CD4-positive, alpha-beta T cell (primary cell): ENCODE measurements around the gene CD74. TPM values are rescaled to one million over a fixed set of nuclear protein-coding genes. Genes with fewer than 3 reads are reported as not detected.
"Not testable (repeated sequence)": the region's sequence is repeated elsewhere in the genome, so short reads cannot be mapped to it uniquely, and the experiment has no call there.

Experiments
- ATAC-seq: fragments of 200-7000 bp; cut with Tn5 transposase; one replicate; pipeline ENCODE4 v1.10.0; 2022; ENCODE audit warnings: mild to moderate bottlenecking; ENCODE audit not compliant: poor library complexity
- CTCF ChIA-PET: fragments of 350-600 bp; sonication (Branson Sonifier 250); formaldehyde crosslinking; loops from one replicate; lab custom pipeline; 2021; ENCODE audit warnings: antibody characterized with exemption, inconsistent platforms; lab: Charles Lee
- POLR2A ChIA-PET: fragments of 350-600 bp; sonication (Branson Sonifier 250); formaldehyde crosslinking; loops from one replicate; lab custom pipeline; 2021; ENCODE audit warnings: antibody characterized with exemption, inconsistent platforms; lab: Charles Lee
- DNase-seq, 14 experiments: peaks; one replicate each; pipeline ENCODE4 v3.0.0-alpha.2; 2013 to 2020; ENCODE audit warnings: mixed read lengths in 2 of 14
- H3K27ac ChIP-seq, 2 donors: one replicate each; pipeline versions ENCODE4 v1.5.1 to v1.7.0; 2013; ENCODE audit warnings: low read length in 2 of 2, low read depth in 1 of 2, mild to moderate bottlenecking in 1 of 2
- H3K27me3 ChIP-seq, 2 experiments: 1 replicate in 1 of 2; 2 replicates in 1 of 2; pipeline versions ENCODE4 v1.6.1 to v1.7.0; 2013; ENCODE audit warnings: low read length in 2 of 2, control low read depth in 1 of 2, mild to moderate bottlenecking in 1 of 2, moderate library complexity in 1 of 2; ENCODE audit not compliant: insufficient read depth in 2 of 2, control insufficient read depth in 1 of 2
- H3K36me3 ChIP-seq: one replicate; pipeline ENCODE4 v1.6.1; 2013; ENCODE audit warnings: low read length, control low read depth; ENCODE audit not compliant: insufficient read depth
- H3K4me1 ChIP-seq: one replicate; pipeline ENCODE4 v1.6.1; 2013; ENCODE audit warnings: low read length, control low read depth; ENCODE audit not compliant: insufficient read depth
- H3K4me3 ChIP-seq: one replicate; pipeline ENCODE4 v1.5.1; 2013; ENCODE audit warnings: mild to moderate bottlenecking, low read length, moderate library complexity
- H3K9me3 ChIP-seq, 2 experiments: 1 replicate in 1 of 2; 2 replicates in 1 of 2; pipeline versions ENCODE4 v1.6.1 to v1.7.0; 2013; ENCODE audit warnings: low read length in 2 of 2, mild to moderate bottlenecking in 2 of 2, control low read depth in 1 of 2, moderate library complexity in 1 of 2; ENCODE audit not compliant: control insufficient read depth in 1 of 2, insufficient read depth in 1 of 2
- H3K27ac Mint-ChIP-seq: one replicate; pipeline ENCODE4 v1.8.0; 2020; ENCODE audit warnings: mixed read lengths
- H3K27me3 Mint-ChIP-seq: one replicate; pipeline ENCODE4 v1.8.0; 2021; ENCODE audit warnings: mixed read lengths
- H3K36me3 Mint-ChIP-seq: one replicate; pipeline ENCODE4 v1.8.0; 2021; ENCODE audit warnings: low read depth, mixed read lengths
- H3K4me1 Mint-ChIP-seq: one replicate; pipeline ENCODE4 v1.8.0; 2021; ENCODE audit warnings: low read depth, mixed read lengths
- H3K4me3 Mint-ChIP-seq: one replicate; pipeline ENCODE4 v1.8.0; 2020; ENCODE audit warnings: mild to moderate bottlenecking, mixed read lengths
- H3K9me3 Mint-ChIP-seq: one replicate; pipeline ENCODE4 v1.8.0; 2020; ENCODE audit warnings: mixed read lengths
- CTCF ChIP-seq: fragments of 200-600 bp; IDR thresholded peaks from one replicate; pipeline ENCODE4 v1.8.0; 2022; ENCODE audit warnings: antibody characterized with exemption, mild to moderate bottlenecking
- intact Hi-C, 2 experiments: fragments of 100-400 bp; cut with DNase I in 1 of 2; cut with micrococcal nuclease in 1 of 2; formaldehyde crosslinking; loops; one replicate each; pipeline versions ENCODE4 v1.15.1 to v1.9.0; 2023 to 2025; cut with DNase I, micrococcal nuclease
- total RNA-seq, 174 experiments: library from RNA in 2 of 174; stranded (reverse) in 2 of 174; gene quantifications; one replicate each; pipeline ENCODE4 v1.2.3 and lab custom pipeline; 2021 to 2026

Gene CD74
- total RNA-seq, 2 experiments from 2014 or later: 299 to 303 TPM

DNA sequence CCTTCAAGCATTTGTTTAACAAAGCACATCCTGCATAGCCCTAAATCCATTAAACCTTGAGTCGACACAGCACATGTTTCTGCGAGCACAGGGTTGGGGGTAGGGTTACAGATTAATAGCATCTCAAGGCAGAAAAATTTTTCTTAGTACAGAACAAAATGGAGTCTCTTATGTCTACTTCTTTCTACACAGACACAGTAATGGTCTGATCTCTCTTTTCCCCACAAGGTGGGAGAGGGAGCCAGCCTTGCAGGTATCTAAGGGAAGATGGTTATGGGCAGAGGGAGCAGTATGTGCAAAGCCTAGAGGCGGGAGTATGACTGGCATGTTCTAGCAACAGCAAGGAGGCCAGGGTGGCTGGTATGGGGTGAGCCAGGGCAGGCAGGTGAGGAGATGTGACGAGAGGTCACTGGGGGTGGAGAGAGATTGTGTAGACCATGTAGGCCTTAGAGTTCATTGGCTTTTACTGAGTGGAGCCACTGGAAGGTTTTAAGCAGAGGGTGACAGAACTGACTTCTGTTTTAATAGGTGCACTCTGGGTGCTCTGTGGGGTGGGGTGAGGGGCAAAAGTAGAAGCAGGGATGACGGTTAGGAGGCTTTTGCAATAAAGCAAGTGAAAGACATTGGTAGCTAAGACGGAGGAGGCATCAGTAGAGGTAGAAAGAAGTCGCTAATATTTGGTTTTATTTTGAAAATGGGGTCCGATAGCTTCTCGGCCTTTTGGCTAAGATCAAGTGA is 42.0 kb upstream of the CD74 start:
- DNase-seq: no peak
- intact Hi-C loops: loop anchor here (5.0 to 10.0 kb wide), 9 partner anchors 88 to 1310 kb away; partner anchors contain the start of genes HMGXB3 (in 1 of the 2), RBM22 (in 1 of the 2), SMIM3 (in 1 of the 2) and TIGD6 (in 1 of the 2)
- TF ChIP-seq CTCF: no peak
- no peaks in the 10 kb centered on the region for H3K27me3 Mint-ChIP-seq
- H3K4me1 Mint-ChIP-seq: peaks cover 32% of the 10 kb centered on the region
- H3K27ac Mint-ChIP-seq: no peak overlapping the region
- Histone ChIP-seq H3K27ac (no peak overlapping the region), H3K4me3 (no peak overlapping the region), H3K36me3 (no peaks in the 10 kb centered on the region), H3K27me3 (no peaks in the 10 kb centered on the region), H3K9me3 (no peaks in the 10 kb centered on the region), H3K4me1 (peaks cover 28% of the 10 kb centered on the region)
- H3K9me3 Mint-ChIP-seq: peaks cover 2% of the 10 kb centered on the region
- POLR2A ChIA-PET: interaction anchor here (1.1 kb wide), 1 partner anchor 32 kb away, joined by 3 read pairs; no protein-coding TSS in a partner anchor
- ATAC-seq: no peak
- CTCF ChIA-PET: no interaction called here
- no peak overlapping the region for H3K4me3 Mint-ChIP-seq
- H3K36me3 Mint-ChIP-seq: peaks cover 2% of the 10 kb centered on the region

DNA sequence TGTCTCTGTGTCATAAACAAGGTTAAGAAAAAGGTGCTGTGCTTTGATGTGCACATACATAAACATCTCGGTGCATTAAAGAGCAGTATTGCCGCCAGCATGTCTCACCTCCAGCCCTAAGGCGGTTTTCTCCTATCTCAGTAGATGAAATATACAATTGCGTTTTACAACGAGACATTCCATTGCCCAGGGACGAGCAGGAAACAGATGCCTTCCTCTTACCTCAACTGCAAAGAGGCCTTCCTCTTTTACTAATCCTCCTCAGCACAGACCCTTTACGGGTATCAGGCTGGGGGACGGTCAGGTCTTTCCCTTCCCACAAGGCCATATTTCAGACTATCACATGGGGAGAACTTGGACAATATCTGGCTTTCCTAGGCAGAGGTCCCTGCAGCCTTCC is 41.3 kb upstream of the CD74 start:
- not testable (repeated sequence) for H3K4me3 ChIP-seq
- intact Hi-C loops: loop anchor here (5.0 to 10.0 kb wide), 4 partner anchors 331 to 1311 kb away; partner anchors contain the start of genes HMGXB3 (in 1 of the 2) and TIGD6 (in 1 of the 2)

DNA sequence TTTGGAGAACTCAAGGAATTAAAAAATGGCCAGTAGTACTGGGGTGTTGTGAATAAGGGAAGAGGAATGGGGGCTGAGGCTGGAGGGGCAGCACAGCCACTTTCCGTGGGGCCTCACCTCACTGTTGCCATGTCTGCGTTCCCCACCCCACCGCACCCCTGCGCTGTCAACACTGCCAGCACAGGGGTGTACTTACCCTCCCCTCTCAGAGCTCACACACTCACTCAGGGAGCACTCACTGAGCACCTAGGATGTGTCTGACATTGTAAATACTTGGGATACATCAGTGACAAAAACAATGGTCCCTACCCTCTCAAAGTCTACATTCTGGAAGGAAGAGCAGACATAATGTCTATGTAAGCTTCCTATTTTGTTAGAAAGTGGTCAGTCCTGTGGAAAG is 40.2 kb upstream of the CD74 start:
- H3K36me3 Mint-ChIP-seq: peaks cover 20% of the 10 kb centered on the region
- H3K4me1 Mint-ChIP-seq: peaks cover 29% of the 10 kb centered on the region
- H3K27me3 Mint-ChIP-seq: no peaks in the 10 kb centered on the region
- no peak overlapping the region for H3K4me3 ChIP-seq
- intact Hi-C loops: loop anchor here (5.0 to 10.0 kb wide), 4 partner anchors 332 to 1312 kb away; partner anchors contain the start of genes HMGXB3 (in 1 of the 2) and TIGD6 (in 1 of the 2)
- H3K4me3 Mint-ChIP-seq: no peak overlapping the region
- peaks cover 27% of the 10 kb centered on the region for H3K4me1 ChIP-seq
- DNase-seq: no peak
- H3K9me3 Mint-ChIP-seq: peaks cover 2% of the 10 kb centered on the region
- ChIA-PET POLR2A (no interaction called here), CTCF (no interaction called here)
- TF ChIP-seq CTCF: no peak
- no peaks in the 10 kb centered on the region for H3K27me3 ChIP-seq
- peaks cover 8% of the 10 kb centered on the region for H3K36me3 ChIP-seq
- no peak overlapping the region for H3K27ac ChIP-seq
- H3K9me3 ChIP-seq: no peaks in the 10 kb centered on the region
- no peak for ATAC-seq
- no peak overlapping the region for H3K27ac Mint-ChIP-seq

More for the DNA sequence above, 41.3 kb upstream of the CD74 start:
- H3K36me3 Mint-ChIP-seq, H3K9me3 Mint-ChIP-seq, H3K27me3 Mint-ChIP-seq, POLR2A ChIA-PET, CTCF ChIA-PET, H3K27ac Mint-ChIP-seq, H3K27me3 ChIP-seq, H3K27ac ChIP-seq, ATAC-seq, DNase-seq, H3K36me3 ChIP-seq, H3K9me3 ChIP-seq, H3K4me3 Mint-ChIP-seq: not testable (repeated sequence)
- H3K4me1 ChIP-seq: peaks cover 24% of the 10 kb centered on the region
- H3K4me1 Mint-ChIP-seq: peaks cover 25% of the 10 kb centered on the region
